LNCAP (cell line): ENCODE data around the gene AQR.

ENCODE experiments used
- CTCF ChIP-seq: fragments of 450-650 bp; IDR thresholded peaks from 2 replicates; pipeline ENCODE4 v1.5.1; 2017; ENCODE audit warnings: mild to moderate bottlenecking

AQR gene

GRCh38 chr15:34969340-34970097 lies at the start of gene AQR:
AQR (minus strand) TSS chr15:34969742; CDS start chr15:34969613, 129 bp downstream.
- TF ChIP-seq CTCF: peak; percentile 84

- no peak for TF ChIP-seq CTCF
Measured at GRCh38 chr15:35014241-35014640, 44.7 kb upstream of the AQR start.

- TF ChIP-seq CTCF: no peak
Measured at GRCh38 chr15:35013370-35013769, 43.8 kb upstream of the AQR start.

GRCh38 chr15:35007397-35007796 lies 37.9 kb upstream of the AQR start:
- no peak for TF ChIP-seq CTCF

- TF ChIP-seq CTCF: no peak
Measured at GRCh38 chr15:35005933-35006332, 36.4 kb upstream of the AQR start.

GRCh38 chr15:35003928-35004327 lies 34.4 kb upstream of the AQR start:
- TF ChIP-seq CTCF: no peak

- TF ChIP-seq CTCF: no peak
Measured at GRCh38 chr15:35000511-35000910, 31.0 kb upstream of the AQR start.

GRCh38 chr15:34999906-35000305 lies 30.4 kb upstream of the AQR start:
- no peak for TF ChIP-seq CTCF
